CD4-positive, alpha-beta T cell treated with Interleukin-21 for 1 hour (primary cell): Measurements from ENCODE around the gene BBS1.
"Not testable (repeated sequence)": the region's sequence is repeated elsewhere in the genome, so short reads cannot be mapped to it uniquely, and the experiment has no call there.

Experiments
- DNase-seq: peaks from one replicate; pipeline ENCODE4 v3.0.0-alpha.2; 2020

Gene BBS1

GRCh38 chr11:66582565-66583147 lies 72.2 kb downstream of the BBS1 start:
- not testable (repeated sequence) for DNase-seq
